ENCODE measurements around the gene DBF4.

DNA sequence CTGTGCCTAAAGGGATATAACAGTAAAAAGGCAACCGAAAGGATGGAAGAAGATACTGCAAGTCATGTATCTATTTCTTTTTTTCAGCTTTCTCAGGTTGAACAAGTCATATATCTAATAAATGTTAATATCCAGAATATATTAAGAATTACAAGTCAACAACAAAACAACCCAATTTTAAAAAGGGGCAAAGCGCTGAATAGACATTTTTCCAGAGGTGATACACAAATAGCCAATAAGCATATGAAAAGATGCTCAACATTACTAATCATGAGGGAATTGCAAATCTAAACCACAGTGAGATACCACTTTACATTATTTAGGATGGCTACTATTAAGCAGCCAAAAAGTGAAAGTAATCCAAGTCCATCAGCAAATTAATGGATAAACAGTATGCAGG lies 23.0 kb downstream of the DBF4 start:
- TF ChIP-seq, protein P1, sequence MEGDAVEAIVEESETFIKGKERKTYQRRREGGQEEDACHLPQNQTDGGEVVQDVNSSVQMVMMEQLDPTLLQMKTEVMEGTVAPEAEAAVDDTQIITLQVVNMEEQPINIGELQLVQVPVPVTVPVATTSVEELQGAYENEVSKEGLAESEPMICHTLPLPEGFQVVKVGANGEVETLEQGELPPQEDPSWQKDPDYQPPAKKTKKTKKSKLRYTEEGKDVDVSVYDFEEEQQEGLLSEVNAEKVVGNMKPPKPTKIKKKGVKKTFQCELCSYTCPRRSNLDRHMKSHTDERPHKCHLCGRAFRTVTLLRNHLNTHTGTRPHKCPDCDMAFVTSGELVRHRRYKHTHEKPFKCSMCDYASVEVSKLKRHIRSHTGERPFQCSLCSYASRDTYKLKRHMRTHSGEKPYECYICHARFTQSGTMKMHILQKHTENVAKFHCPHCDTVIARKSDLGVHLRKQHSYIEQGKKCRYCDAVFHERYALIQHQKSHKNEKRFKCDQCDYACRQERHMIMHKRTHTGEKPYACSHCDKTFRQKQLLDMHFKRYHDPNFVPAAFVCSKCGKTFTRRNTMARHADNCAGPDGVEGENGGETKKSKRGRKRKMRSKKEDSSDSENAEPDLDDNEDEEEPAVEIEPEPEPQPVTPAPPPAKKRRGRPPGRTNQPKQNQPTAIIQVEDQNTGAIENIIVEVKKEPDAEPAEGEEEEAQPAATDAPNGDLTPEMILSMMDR (IDR thresholded peaks at IDR 0.05 in 2 of 3, conservative IDR thresholded peaks at IDR 0.05 in 1 of 3; ENCODE audit: control insufficient read depth in 2 of 3, extremely low read depth in 1 of 3, insufficient read depth in 1 of 3, low read depth in 3 of 3, low read length in 3 of 3): no peak
- TF ChIP-seq, protein P2, sequence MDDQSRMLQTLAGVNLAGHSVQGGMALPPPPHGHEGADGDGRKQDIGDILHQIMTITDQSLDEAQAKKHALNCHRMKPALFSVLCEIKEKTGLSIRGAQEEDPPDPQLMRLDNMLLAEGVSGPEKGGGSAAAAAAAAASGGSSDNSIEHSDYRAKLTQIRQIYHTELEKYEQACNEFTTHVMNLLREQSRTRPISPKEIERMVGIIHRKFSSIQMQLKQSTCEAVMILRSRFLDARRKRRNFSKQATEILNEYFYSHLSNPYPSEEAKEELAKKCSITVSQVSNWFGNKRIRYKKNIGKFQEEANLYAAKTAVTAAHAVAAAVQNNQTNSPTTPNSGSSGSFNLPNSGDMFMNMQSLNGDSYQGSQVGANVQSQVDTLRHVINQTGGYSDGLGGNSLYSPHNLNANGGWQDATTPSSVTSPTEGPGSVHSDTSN (IDR thresholded peaks at IDR 0.05; ENCODE audit: insufficient replicate concordance, low read depth, low read length): no peak
- no peak for TF ChIP-seq RFX5 (IDR thresholded peaks at IDR 0.05; ENCODE audit: low read depth, low read length)

Measured in GM12878 (cell line).